H1 (cell line): ENCODE results near the gene COLEC12. TPM values are rescaled to one million over a fixed set of nuclear protein-coding genes. Genes with fewer than 3 reads are reported as not detected.

ENCODE experiments used
- CTCF ChIA-PET: fragments of 300-600 bp; sonication (Branson Sonifier 250); formaldehyde crosslinking; loops from one replicate; lab custom pipeline; 2021; ENCODE audit not compliant: partially characterized antibody; lab: Charles Lee
- POLR2A ChIA-PET: fragments of 300-600 bp; sonication (Branson Sonifier 250); formaldehyde crosslinking; loops from one replicate; lab custom pipeline; 2021; ENCODE audit warnings: inconsistent platforms; ENCODE audit not compliant: partially characterized antibody; lab: Charles Lee
- DNase-seq, 2 experiments: peaks; one replicate each; pipeline versions ENCODE4 v3.0.0 to v3.0.0-alpha.2; 2010 to 2022; ENCODE audit warnings: low spot score in 2 of 2, low read depth in 1 of 2, mixed read lengths in 1 of 2
- FAIRE-seq: peaks from 2 replicates; lab custom pipeline; 2011; peaks lifted over from hg19 to GRCh38; lab: Jason Lieb, UNC
- H2AFZ ChIP-seq: 2 replicates; pipeline ENCODE4 v1.8.1; 2012; ENCODE audit warnings: low read length, inconsistent platforms
- H2AK5ac ChIP-seq: 2 replicates; pipeline ENCODE4 v1.6.1; 2013; ENCODE audit warnings: low read depth, low read length
- H2BK120ac ChIP-seq: replicated peaks from 2 replicates; pipeline ENCODE3; 2013; ENCODE audit warnings: low read depth, low read length, inconsistent platforms
- H2BK12ac ChIP-seq: 2 replicates; pipeline ENCODE4 v1.6.1; 2013; ENCODE audit warnings: low read depth, low read length
- H2BK15ac ChIP-seq: 2 replicates; pipeline ENCODE4 v1.6.1; 2013; ENCODE audit warnings: low read length
- H2BK20ac ChIP-seq: 2 replicates; pipeline ENCODE4 v1.6.1; 2013; ENCODE audit warnings: low read length
- H2BK5ac ChIP-seq: 2 replicates; pipeline ENCODE4 v1.6.1; 2013; ENCODE audit warnings: low read depth, low read length
- H3K14ac ChIP-seq: 2 replicates; pipeline ENCODE4 v1.6.1; 2013; ENCODE audit warnings: inconsistent platforms; ENCODE audit not compliant: insufficient read length
- H3K18ac ChIP-seq: 2 replicates; pipeline ENCODE4 v1.6.1; 2013; ENCODE audit warnings: low read length; ENCODE audit errors: extremely low read depth
- H3K23ac ChIP-seq: 2 replicates; pipeline ENCODE4 v1.6.1; 2013; ENCODE audit warnings: inconsistent platforms; ENCODE audit not compliant: insufficient read length
- H3K23me2 ChIP-seq: 2 replicates; pipeline ENCODE4 v1.6.1; 2013; ENCODE audit warnings: low read depth, low read length
- H3K27ac ChIP-seq: 2 replicates; pipeline ENCODE4 v1.6.1; 2011; ENCODE audit warnings: low read depth, low read length, inconsistent platforms
- H3K27me3 ChIP-seq, 4 experiments: replicated peaks in 1 of 4; 1 replicate in 1 of 4; 2 replicates in 3 of 4; pipeline versions ENCODE4 v1.6.1 to v1.8.1; 2011 to 2013; ENCODE audit warnings: low read length in 3 of 4, mild to moderate bottlenecking in 3 of 4, inconsistent platforms in 2 of 4, mixed read lengths in 2 of 4, moderate library complexity in 1 of 4; ENCODE audit not compliant: control insufficient read depth in 3 of 4, insufficient read depth in 3 of 4; ENCODE audit errors: extremely low read depth in 1 of 4
- H3K36me3 ChIP-seq, 4 experiments: 2 replicates each; pipeline versions ENCODE4 v1.6.1 to v1.8.1; 2011 to 2013; ENCODE audit warnings: mild to moderate bottlenecking in 4 of 4, low read length in 3 of 4, moderate library complexity in 2 of 4, control low read depth in 1 of 4, inconsistent platforms in 1 of 4; ENCODE audit not compliant: insufficient read depth in 4 of 4, control insufficient read depth in 2 of 4
- H3K4ac ChIP-seq: replicated peaks from 2 replicates; pipeline ENCODE3; 2013; ENCODE audit warnings: low read length, low read depth, mixed read lengths, inconsistent platforms; ENCODE audit not compliant: insufficient read length
- H3K4me1 ChIP-seq, 4 experiments: replicated peaks in 1 of 4; 1 replicate in 1 of 4; 2 replicates in 3 of 4; pipeline versions ENCODE4 v1.6.1 to v1.8.1; 2011 to 2013; ENCODE audit warnings: low read length in 3 of 4, inconsistent platforms in 2 of 4, mixed read lengths in 1 of 4; ENCODE audit not compliant: insufficient read depth in 4 of 4, control insufficient read depth in 3 of 4
- H3K4me2 ChIP-seq, 2 experiments: 2 replicates each; pipeline versions ENCODE4 v1.6.1 to v1.8.1; 2011 to 2013; ENCODE audit warnings: low read depth in 2 of 2, low read length in 2 of 2, control low read depth in 1 of 2, inconsistent platforms in 1 of 2, mild to moderate bottlenecking in 1 of 2; ENCODE audit not compliant: insufficient read depth in 1 of 2
- H3K4me3 ChIP-seq, 4 experiments: fragments of 200-600, 300-600 bp in 1 of 4; sonication (generic), shearing (Covaris generic), sonication (Bioruptor Twin) in 1 of 4; 2 replicates each; pipeline versions ENCODE4 v1.5.1 to v1.8.1; 2011 to 2016; ENCODE audit warnings: low read length in 4 of 4, low read depth in 3 of 4, control low read depth in 2 of 4, inconsistent platforms in 2 of 4, mild to moderate bottlenecking in 2 of 4, mixed read lengths in 1 of 4, moderate library complexity in 1 of 4; ENCODE audit not compliant: insufficient read depth in 2 of 4; ENCODE audit errors: extremely low read depth in 1 of 4
- H3K56ac ChIP-seq: replicated peaks from 2 replicates; pipeline ENCODE3; 2013; ENCODE audit warnings: low read depth, mild to moderate bottlenecking, mixed read lengths, low read length, inconsistent platforms; ENCODE audit not compliant: insufficient read length
- H3K79me1 ChIP-seq: 2 replicates; pipeline ENCODE4 v1.6.1; 2013; ENCODE audit warnings: low read depth, low read length, control low read depth
- H3K79me2 ChIP-seq, 2 experiments: 2 replicates each; pipeline versions ENCODE4 v1.6.1 to v1.8.1; 2012 to 2013; ENCODE audit warnings: low read length in 2 of 2, mild to moderate bottlenecking in 2 of 2, inconsistent platforms in 1 of 2; ENCODE audit not compliant: insufficient read depth in 2 of 2, control insufficient read depth in 1 of 2
- H3K9ac ChIP-seq, 4 experiments: replicated peaks in 1 of 4; 1 replicate in 1 of 4; 2 replicates in 3 of 4; pipeline versions ENCODE4 v1.6.1 to v1.8.1; 2011 to 2013; ENCODE audit warnings: low read depth in 3 of 4, low read length in 3 of 4, control low read depth in 2 of 4, mild to moderate bottlenecking in 2 of 4, moderate library complexity in 2 of 4, inconsistent platforms in 1 of 4; ENCODE audit errors: extremely low read depth in 1 of 4
- H3K9me3 ChIP-seq, 2 experiments: 2 replicates each; pipeline versions ENCODE4 v1.6.1 to v1.8.1; 2012 to 2013; ENCODE audit warnings: mild to moderate bottlenecking in 2 of 2, moderate library complexity in 2 of 2, control low read depth in 1 of 2, inconsistent platforms in 1 of 2, low read depth in 1 of 2, low read length in 1 of 2, mixed read lengths in 1 of 2; ENCODE audit not compliant: insufficient read depth in 2 of 2
- H4K20me1 ChIP-seq, 2 experiments: replicated peaks in 1 of 2; 2 replicates each; pipeline versions ENCODE3 to v1.8.1; 2011 to 2013; ENCODE audit warnings: inconsistent platforms in 2 of 2, low read length in 2 of 2, mild to moderate bottlenecking in 1 of 2; ENCODE audit not compliant: insufficient read depth in 2 of 2, control insufficient read depth in 1 of 2
- H4K5ac ChIP-seq: 2 replicates; pipeline ENCODE4 v1.6.1; 2013; ENCODE audit warnings: low read length, low read depth, mixed read lengths, inconsistent platforms; ENCODE audit not compliant: insufficient read length
- H4K8ac ChIP-seq: 2 replicates; pipeline ENCODE4 v1.8.0; 2013; ENCODE audit warnings: mild to moderate bottlenecking, moderate library complexity, low read length, inconsistent platforms; ENCODE audit not compliant: insufficient read depth; ENCODE audit errors: extremely low read depth
- H4K91ac ChIP-seq: replicated peaks from 2 replicates; pipeline ENCODE3; 2013; ENCODE audit warnings: low read length, mixed read lengths, inconsistent platforms; ENCODE audit not compliant: insufficient read length
- BCL11A ChIP-seq, 2 experiments: IDR thresholded peaks; one replicate each; pipeline ENCODE4 v1.6.1; 2011; ENCODE audit warnings: low read depth in 2 of 2, low read length in 2 of 2, mild to moderate bottlenecking in 2 of 2
- CBX5 ChIP-seq: fragments of 300-800, 300-1000 bp; sonication (generic); IDR thresholded peaks from 2 replicates; pipeline ENCODE4 v1.7.1; 2016; ENCODE audit warnings: antibody characterized with exemption, low read length, low read depth
- HDAC6 ChIP-seq: IDR thresholded peaks from one replicate; pipeline ENCODE4 v1.7.1; 2012; ENCODE audit warnings: low read depth, mild to moderate bottlenecking, inconsistent platforms, low read length, moderate library complexity
- POU5F1 ChIP-seq: IDR thresholded peaks from 2 replicates; pipeline ENCODE4 v1.6.1; 2011; ENCODE audit warnings: low read depth, mild to moderate bottlenecking, low read length, moderate library complexity
- RNF2 ChIP-seq: fragments of 200-900, 300-1000 bp; sonication (generic); IDR thresholded peaks from 2 replicates; pipeline ENCODE4 v1.7.1; 2016; ENCODE audit warnings: borderline replicate concordance, low read depth, mild to moderate bottlenecking, antibody characterized with exemption, low read length; ENCODE audit not compliant: poor library complexity, severe bottlenecking; ENCODE audit errors: missing control alignments
- SP2 ChIP-seq: IDR thresholded peaks from 2 replicates; pipeline ENCODE4 v1.6.1; 2012; ENCODE audit warnings: mild to moderate bottlenecking, low read length, inconsistent platforms
- WGBS, 2 experiments: shearing (Covaris generic) in 1 of 2; methylation state at CpG; one replicate each; pipeline versions ENCODE4 v1.1.6 to v1.1.7; 2013 to 2015; ENCODE audit warnings: low lambda C conversion rate in 2 of 2, mixed read lengths in 2 of 2, inconsistent platforms in 1 of 2, low coverage in 1 of 2, missing lambda C conversion rate in 1 of 2; ENCODE audit not compliant: insufficient replicate concordance in 2 of 2, insufficient coverage in 1 of 2, insufficient read length in 1 of 2; ENCODE audit errors: extremely low coverage in 1 of 2, missing lambda C conversion rate in 1 of 2; 5-methylcytosine and 5-hydroxymethylcytosine counted together
- polyA plus RNA-seq, 7 experiments: library from polyadenylated mRNA; depleted of rRNA in 3 of 7; stranded (reverse) in 5 of 7; unstranded in 2 of 7; fragments of >200 nt in 5 of 7; fragments of 200-250 nt in 2 of 7; gene quantifications; 1 replicate in 5 of 7; 2 replicates in 1 of 7; 4 replicates in 1 of 7; pipeline versions ENCODE4 v1.2.1 to v1.2.3, GENCODE V29; 2011 to 2013; ENCODE audit warnings: missing spikeins in 2 of 7, mixed read lengths in 2 of 7
- total RNA-seq: library from RNA; stranded (reverse); fragmentation: NEBNext Ultra II Directional; extraction: Animal tissue kit (Norgen Biotek cat#: 25700); gene quantifications from 2 replicates; pipeline ENCODE4 v1.2.1, GENCODE V29; 2021

Gene COLEC12
- total and polyA plus RNA-seq, 2 of the 8 experiments (the other 6 are each of a cell fraction or from before 2014, with no cell fraction given) = 0.44 to 2.3 TPM

DNA sequence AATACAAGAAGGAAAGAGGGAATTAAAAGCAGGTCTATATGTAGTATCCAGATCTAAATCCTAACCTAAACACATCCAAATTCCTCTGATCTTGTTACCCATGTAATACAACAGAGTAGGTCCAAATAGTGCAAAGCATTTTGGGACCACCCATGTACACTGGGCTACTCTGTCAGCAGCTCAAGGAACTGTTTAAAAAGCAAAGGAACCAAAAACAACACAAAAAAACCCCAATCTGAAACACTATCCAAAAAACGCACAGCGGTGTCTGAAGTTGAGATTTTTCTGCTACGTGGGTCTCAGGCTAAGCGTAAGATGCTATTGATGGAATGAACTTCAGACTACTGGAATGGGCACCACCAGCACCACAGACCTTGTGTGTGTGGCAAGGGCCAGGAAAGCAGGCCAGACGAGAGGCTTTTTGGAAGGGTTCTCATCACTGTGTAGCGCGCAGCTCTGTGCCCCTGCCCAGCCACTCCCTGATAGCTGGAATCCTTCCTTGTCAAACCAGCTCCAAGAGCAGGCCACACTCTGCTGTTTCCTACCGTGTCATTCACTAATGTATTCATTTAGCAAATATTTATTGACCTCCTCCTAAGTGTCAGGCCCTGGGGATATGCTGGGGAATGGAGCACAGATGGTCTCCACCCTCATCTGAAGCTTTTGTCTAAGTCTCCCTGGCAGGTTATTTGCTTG, 101.4 kb downstream of the COLEC12 start:
- Histone ChIP-seq H2AFZ (no peak overlapping the region), H2BK15ac (no peak overlapping the region), H2BK12ac (no peak overlapping the region), H3K4me2 (no peak overlapping the region), H2BK5ac (no peak overlapping the region), H3K14ac (no peak overlapping the region), H3K18ac (no peak overlapping the region), H3K27ac (no peak overlapping the region), H3K79me1 (no peaks in the 10 kb centered on the region), H3K36me3 (no peaks in the 10 kb centered on the region), H3K23me2 (no peaks in the 10 kb centered on the region), H2BK20ac (no peak overlapping the region), H4K8ac (no peak overlapping the region), H4K20me1 (no peaks in the 10 kb centered on the region), H3K79me2 (no peaks in the 10 kb centered on the region), H2AK5ac (no peak overlapping the region), H3K4me1 (no peaks in the 10 kb centered on the region), H3K27me3 (no peaks in the 10 kb centered on the region), H3K23ac (no peak overlapping the region), H4K91ac (no peak overlapping the region), H4K5ac (no peak overlapping the region), H2BK120ac (no peak overlapping the region), H3K9ac (no peak overlapping the region), H3K56ac (no peak overlapping the region), H3K4me3 (no peak overlapping the region), H3K4ac (no peak overlapping the region), H3K9me3 (no peaks in the 10 kb centered on the region)
- 70% methylated on average over 8 of the region's 8 CpGs; no CpG with 5 or more reads in 1 of the 2 experiments for WGBS, 2 experiments
- CTCF ChIA-PET = interaction anchor here (1.4 kb wide), 1 partner anchor 9 kb away, joined by 4 read pairs; no protein-coding TSS in a partner anchor
- FAIRE-seq = no peak
- no peak for DNase-seq
- TF ChIP-seq RNF2 (no peak), POU5F1 (no peak), BCL11A (IDR thresholded peaks at IDR 0.05; ENCODE audit: low read depth in 2 of 2, low read length in 2 of 2) (no peak), SP2 (no peak), CBX5 (no peak), HDAC6 (no peak)
- POLR2A ChIA-PET = no interaction called here
